Mesendoderm (in vitro differentiated cells): ENCODE data around the gene HAGHL. TPM values are rescaled to one million over a fixed set of nuclear protein-coding genes. Genes with fewer than 3 reads are reported as not detected.
A peak's percentile ranks its signal among the peaks of the same experiment; 100 is the strongest.

Experiments
- DNase-seq: peaks from one replicate; pipeline ENCODE4 v3.0.0; 2013
- H2AK5ac ChIP-seq: 2 replicates; pipeline ENCODE4 v1.6.1; 2013; ENCODE audit warnings: low read length, inconsistent platforms
- H2BK120ac ChIP-seq: 2 replicates; pipeline ENCODE4 v1.6.1; 2013; ENCODE audit warnings: low read depth, mild to moderate bottlenecking, low read length, moderate library complexity, mixed read lengths
- H2BK15ac ChIP-seq: replicated peaks from 2 replicates; pipeline ENCODE4 v1.6.1; 2013; ENCODE audit warnings: low read depth, mild to moderate bottlenecking, moderate library complexity
- H2BK5ac ChIP-seq: 2 replicates; pipeline ENCODE4 v1.6.1; 2013; ENCODE audit warnings: low read length, inconsistent platforms
- H3K18ac ChIP-seq: 2 replicates; pipeline ENCODE4 v1.6.1; 2013; ENCODE audit warnings: mild to moderate bottlenecking, low read length, mixed read lengths
- H3K23ac ChIP-seq: one replicate; pipeline ENCODE4 v1.6.1; 2013; ENCODE audit warnings: low read length
- H3K27ac ChIP-seq: 2 replicates; pipeline ENCODE4 v1.5.1; 2013; ENCODE audit warnings: low read depth, mild to moderate bottlenecking, inconsistent platforms, low read length, moderate library complexity
- H3K27me3 ChIP-seq: 2 replicates; pipeline ENCODE4 v1.6.1; 2013; ENCODE audit warnings: low read length, control low read depth, mild to moderate bottlenecking, inconsistent platforms; ENCODE audit not compliant: insufficient read depth, poor library complexity
- H3K36me3 ChIP-seq: 2 replicates; pipeline ENCODE4 v1.6.1; 2013; ENCODE audit warnings: low read length, inconsistent platforms; ENCODE audit not compliant: control insufficient read depth, insufficient read depth
- H3K4ac ChIP-seq: one replicate; pipeline ENCODE4 v1.6.1; 2013; ENCODE audit warnings: low read depth, mild to moderate bottlenecking, low read length, moderate library complexity
- H3K4me1 ChIP-seq: 2 replicates; pipeline ENCODE4 v1.6.1; 2013; ENCODE audit warnings: low read depth, low read length, inconsistent platforms; ENCODE audit not compliant: control insufficient read depth
- H3K4me2 ChIP-seq: 2 replicates; pipeline ENCODE4 v1.6.1; 2013; ENCODE audit warnings: low read length
- H3K4me3 ChIP-seq: 2 replicates; pipeline ENCODE4 v1.5.1; 2013; ENCODE audit warnings: mild to moderate bottlenecking, low read length
- H3K56ac ChIP-seq: one replicate; pipeline ENCODE4 v1.6.1; 2013; ENCODE audit warnings: low read length
- H3K79me1 ChIP-seq: 2 replicates; pipeline ENCODE4 v1.6.1; 2013; ENCODE audit warnings: low read length, inconsistent platforms
- H3K79me2 ChIP-seq: 2 replicates; pipeline ENCODE4 v1.6.1; 2013; ENCODE audit warnings: mild to moderate bottlenecking, low read length; ENCODE audit not compliant: control insufficient read depth, insufficient read depth
- H3K9ac ChIP-seq: 2 replicates; pipeline ENCODE4 v1.6.1; 2013; ENCODE audit warnings: low read length, inconsistent platforms
- H4K5ac ChIP-seq: one replicate; pipeline ENCODE4 v1.6.1; 2013; ENCODE audit warnings: low read length
- H4K8ac ChIP-seq: one replicate; pipeline ENCODE4 v1.6.1; 2013; ENCODE audit warnings: low read depth, mild to moderate bottlenecking, control low read depth, low read length, moderate library complexity
- WGBS: extraction: QIAGEN DNeasy Blood & Tissue Kit; methylation state at CpG from one replicate; pipeline ENCODE4 v1.1.7; 2013; ENCODE audit warnings: low lambda C conversion rate, missing lambda C conversion rate; ENCODE audit not compliant: insufficient coverage; ENCODE audit errors: extremely low coverage; 5-methylcytosine and 5-hydroxymethylcytosine counted together
- polyA plus RNA-seq, 2 experiments: library from polyadenylated mRNA; stranded (reverse); fragments of 200-250 nt; gene quantifications; one replicate each; pipeline ENCODE4 v1.2.3, GENCODE V29; 2013

The HAGHL gene, protein sequence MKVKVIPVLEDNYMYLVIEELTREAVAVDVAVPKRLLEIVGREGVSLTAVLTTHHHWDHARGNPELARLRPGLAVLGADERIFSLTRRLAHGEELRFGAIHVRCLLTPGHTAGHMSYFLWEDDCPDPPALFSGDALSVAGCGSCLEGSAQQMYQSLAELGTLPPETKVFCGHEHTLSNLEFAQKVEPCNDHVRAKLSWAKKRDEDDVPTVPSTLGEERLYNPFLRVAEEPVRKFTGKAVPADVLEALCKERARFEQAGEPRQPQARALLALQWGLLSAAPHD
- 1.8 TPM for polyA plus RNA-seq (2013, experiment 1 of 2)
- 1.6 TPM for polyA plus RNA-seq (2013, experiment 2 of 2)

- no peaks in the 10 kb centered on the region for H3K27me3 ChIP-seq
- peak within 1 kb of the TSS; percentile 24 for H3K23ac ChIP-seq
- peak within 1 kb of the TSS; percentile 77 for H3K4me2 ChIP-seq
- no peaks in the 10 kb centered on the region for H3K36me3 ChIP-seq
- H3K4me3 ChIP-seq: peak within 1 kb of the TSS; percentile 13
- H3K79me1 ChIP-seq: no peaks in the 10 kb centered on the region
- peak; percentile 36 for DNase-seq
- H2BK120ac ChIP-seq: no peak within 1 kb of the TSS
- H2BK5ac ChIP-seq: no peak within 1 kb of the TSS
- H2AK5ac ChIP-seq: no peak within 1 kb of the TSS
- no peak within 1 kb of the TSS for H3K27ac ChIP-seq
- H3K18ac ChIP-seq: no peak within 1 kb of the TSS
- no peak within 1 kb of the TSS for H4K8ac ChIP-seq
- H4K5ac ChIP-seq: no peak within 1 kb of the TSS
- H2BK15ac ChIP-seq: no peak within 1 kb of the TSS
- peak within 1 kb of the TSS; percentile 89 for H3K56ac ChIP-seq
- H3K4me1 ChIP-seq: no peaks in the 10 kb centered on the region
- no CpG with 5 or more reads among the region's 88 CpGs for WGBS
- no peaks in the 10 kb centered on the region for H3K79me2 ChIP-seq
- H3K9ac ChIP-seq: peak within 1 kb of the TSS; percentile 73
- H3K4ac ChIP-seq: no peak within 1 kb of the TSS
Observed at GRCh38 chr16:726438-727290, at the start of gene HAGHL, which contains the start of gene CCDC78. Gene HAGHL (plus strand): TSS chr16:727106. CDS start chr16:727510, 404 bp downstream. Gene CCDC78 (minus strand): TSS chr16:726443. CDS start chr16:726367, 76 bp downstream.

GRCh38 chr16:677316-678190, 49.4 kb upstream of the HAGHL start:
- Histone ChIP-seq H2BK5ac (no peak overlapping the region), H3K18ac (no peak overlapping the region), H3K27ac (no peak overlapping the region), H4K5ac (no peak overlapping the region), H4K8ac (no peak overlapping the region), H3K9ac (no peak overlapping the region), H2BK120ac (no peak overlapping the region), H3K79me2 (peaks cover 15% of the 10 kb centered on the region), H3K27me3 (no peaks in the 10 kb centered on the region), H3K4me3 (no peak overlapping the region), H3K79me1 (peaks cover 11% of the 10 kb centered on the region), H3K4ac (no peak overlapping the region), H3K23ac (no peak overlapping the region), H3K4me1 (peaks cover 5% of the 10 kb centered on the region), H3K56ac (no peak overlapping the region), H3K4me2 (no peak overlapping the region), H2AK5ac (no peak overlapping the region), H2BK15ac (no peak overlapping the region), H3K36me3 (peaks cover 13% of the 10 kb centered on the region)
- DNase-seq: no peak
- WGBS: no CpG with 5 or more reads among the region's 57 CpGs

DNA sequence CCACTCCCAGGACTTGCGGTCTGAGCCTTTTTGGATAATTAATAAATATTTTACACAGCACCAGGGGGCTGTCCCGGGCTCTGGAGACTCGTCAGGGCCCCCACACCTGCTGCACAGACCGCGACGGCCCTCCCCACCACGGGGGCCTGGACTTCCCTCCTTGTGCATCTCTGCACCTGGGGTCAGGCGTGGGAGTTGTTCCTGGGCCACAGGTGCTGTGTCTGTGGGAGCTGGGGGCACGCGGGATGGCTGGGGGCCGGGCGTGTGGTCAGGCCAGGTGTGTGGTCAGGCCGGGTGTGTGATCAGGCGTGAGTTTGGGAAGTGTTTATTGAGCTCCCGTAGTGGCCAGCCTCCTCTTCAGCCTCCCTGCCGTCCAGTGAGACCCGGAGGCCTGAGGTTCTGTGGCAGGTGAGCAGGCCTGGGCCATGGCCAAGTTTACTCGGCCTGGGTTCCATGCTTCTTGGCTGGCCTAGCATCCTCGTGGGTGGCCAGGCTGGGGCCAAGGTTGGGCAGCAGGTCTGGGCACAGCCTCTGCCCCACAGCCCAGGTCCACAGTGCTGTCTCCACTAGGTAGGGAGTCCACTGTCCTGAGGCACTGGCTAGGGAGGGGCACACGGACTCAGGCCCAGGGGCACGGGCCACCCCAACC, 48.6 kb upstream of the HAGHL start:
- no peak for DNase-seq
- Histone ChIP-seq H2BK15ac (no peak overlapping the region), H2AK5ac (no peak overlapping the region), H2BK5ac (no peak overlapping the region), H3K56ac (peak overlapping the region; percentile 25), H2BK120ac (no peak overlapping the region), H3K4me1 (peaks cover 5% of the 10 kb centered on the region), H3K27ac (no peak overlapping the region), H3K27me3 (no peaks in the 10 kb centered on the region), H3K4ac (no peak overlapping the region), H3K18ac (no peak overlapping the region), H3K9ac (no peak overlapping the region), H3K79me2 (peaks cover 18% of the 10 kb centered on the region), H3K23ac (no peak overlapping the region), H4K5ac (no peak overlapping the region), H3K79me1 (peaks cover 15% of the 10 kb centered on the region), H3K4me2 (no peak overlapping the region), H3K36me3 (peaks cover 13% of the 10 kb centered on the region), H4K8ac (no peak overlapping the region), H3K4me3 (no peak overlapping the region)
- no CpG with 5 or more reads among the region's 21 CpGs for WGBS

GRCh38 chr16:678858-679813, 47.8 kb upstream of the HAGHL start:
- H2BK15ac ChIP-seq: no peak overlapping the region
- H2AK5ac ChIP-seq: no peak overlapping the region
- H3K18ac ChIP-seq: no peak overlapping the region
- H3K27me3 ChIP-seq: no peaks in the 10 kb centered on the region
- no peak overlapping the region for H4K5ac ChIP-seq
- H3K4me1 ChIP-seq: peaks cover 5% of the 10 kb centered on the region
- H3K27ac ChIP-seq: peak overlapping the region; percentile 59
- H3K56ac ChIP-seq: peak overlapping the region; percentile 90
- no peak overlapping the region for H4K8ac ChIP-seq
- DNase-seq: peak; percentile 86
- no peak overlapping the region for H2BK5ac ChIP-seq
- H3K9ac ChIP-seq: peak overlapping the region; percentile 78
- H3K79me2 ChIP-seq: peaks cover 18% of the 10 kb centered on the region
- H3K79me1 ChIP-seq: peaks cover 15% of the 10 kb centered on the region
- peak overlapping the region; percentile 83 for H3K4me2 ChIP-seq
- H3K36me3 ChIP-seq: peaks cover 13% of the 10 kb centered on the region
- no CpG with 5 or more reads among the region's 52 CpGs for WGBS
- no peak overlapping the region for H3K4ac ChIP-seq
- H3K23ac ChIP-seq: no peak overlapping the region
- H2BK120ac ChIP-seq: no peak overlapping the region
- H3K4me3 ChIP-seq: peak overlapping the region; percentile 26
